GM12873 (cell line): ENCODE results near the gene PLPP3.

Source experiments
- CTCF ChIP-seq: IDR thresholded peaks from 2 replicates; pipeline ENCODE4 v1.5.1; 2012; ENCODE audit warnings: low read depth, mild to moderate bottlenecking, moderate library complexity, low read length, control low read depth; ENCODE audit not compliant: insufficient read depth; ENCODE audit errors: missing control alignments

PLPP3 gene

GRCh38 chr1:56478734-56479133, 100.6 kb downstream of the PLPP3 start:
- TF ChIP-seq CTCF, result no peak

GRCh38 chr1:56477164-56478111, 101.9 kb downstream of the PLPP3 start:
- TF ChIP-seq CTCF, result no peak

- no peak for TF ChIP-seq CTCF
These were observed 105.6 kb downstream of the PLPP3 start for GRCh38 chr1:56473582-56474270.

- TF ChIP-seq CTCF, result no peak
These were observed 106.5 kb downstream of the PLPP3 start for GRCh38 chr1:56472860-56473259.

- no peak for TF ChIP-seq CTCF
These were observed 109.6 kb downstream of the PLPP3 start for GRCh38 chr1:56469640-56470371.

- no peak for TF ChIP-seq CTCF
These were observed 110.8 kb downstream of the PLPP3 start for GRCh38 chr1:56468518-56468917.

- TF ChIP-seq CTCF, result no peak
These were observed 112.8 kb downstream of the PLPP3 start for GRCh38 chr1:56466538-56466937.
